ENCODE data around the gene RYR2.
A peak's percentile ranks its signal among the peaks of the same experiment; 100 is the strongest.

Gene RYR2

DNA sequence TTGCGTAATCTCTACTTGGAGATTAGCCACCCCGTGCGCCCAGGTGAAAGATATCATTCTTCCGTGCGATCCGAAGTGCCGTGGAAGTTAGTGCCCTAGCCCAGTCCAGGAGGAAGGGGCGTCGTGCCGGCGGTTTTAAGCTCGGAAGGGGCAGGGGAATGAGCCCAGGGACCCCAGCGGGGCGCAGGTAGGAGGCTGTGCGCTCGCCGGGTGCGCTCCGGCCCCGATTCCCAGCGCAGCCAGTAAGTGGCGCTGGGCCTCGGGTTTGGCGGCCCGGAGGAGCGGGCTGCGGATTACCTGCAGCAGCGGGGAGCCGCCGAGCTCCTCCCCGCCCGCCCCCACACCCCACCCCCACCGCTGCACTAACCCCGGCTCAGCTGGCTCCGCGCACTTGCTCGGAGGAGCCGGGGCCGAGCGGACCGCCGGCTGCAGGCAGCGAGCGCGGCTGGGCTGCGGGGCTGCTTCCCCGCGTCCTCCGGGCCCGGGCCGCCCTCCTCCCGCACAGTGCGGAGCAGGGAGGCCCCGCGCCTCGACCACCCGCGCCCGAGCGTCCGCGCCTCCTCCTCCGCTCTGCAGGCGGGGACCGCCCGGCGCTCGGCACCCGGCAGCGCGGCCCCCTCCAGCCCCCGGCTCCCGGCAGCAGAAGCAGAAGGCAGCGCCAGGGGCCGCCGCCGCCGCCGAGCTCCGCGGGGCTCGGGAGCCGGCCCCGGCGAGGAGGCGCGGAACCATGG is at the start of gene RYR2:
Gene RYR2 (plus strand): TSS at position 390 of the 731 bp plus-strand sequence. CDS start 338 bp downstream, at position 728.
- Histone ChIP-seq H3K4me3 (peak within 1 kb of the TSS; percentile 87), H3K27ac (peak within 1 kb of the TSS; percentile 87 to 91)
- DNase-seq (ENCODE audit: low spot score), result no peak
- TF ChIP-seq, protein P1, sequence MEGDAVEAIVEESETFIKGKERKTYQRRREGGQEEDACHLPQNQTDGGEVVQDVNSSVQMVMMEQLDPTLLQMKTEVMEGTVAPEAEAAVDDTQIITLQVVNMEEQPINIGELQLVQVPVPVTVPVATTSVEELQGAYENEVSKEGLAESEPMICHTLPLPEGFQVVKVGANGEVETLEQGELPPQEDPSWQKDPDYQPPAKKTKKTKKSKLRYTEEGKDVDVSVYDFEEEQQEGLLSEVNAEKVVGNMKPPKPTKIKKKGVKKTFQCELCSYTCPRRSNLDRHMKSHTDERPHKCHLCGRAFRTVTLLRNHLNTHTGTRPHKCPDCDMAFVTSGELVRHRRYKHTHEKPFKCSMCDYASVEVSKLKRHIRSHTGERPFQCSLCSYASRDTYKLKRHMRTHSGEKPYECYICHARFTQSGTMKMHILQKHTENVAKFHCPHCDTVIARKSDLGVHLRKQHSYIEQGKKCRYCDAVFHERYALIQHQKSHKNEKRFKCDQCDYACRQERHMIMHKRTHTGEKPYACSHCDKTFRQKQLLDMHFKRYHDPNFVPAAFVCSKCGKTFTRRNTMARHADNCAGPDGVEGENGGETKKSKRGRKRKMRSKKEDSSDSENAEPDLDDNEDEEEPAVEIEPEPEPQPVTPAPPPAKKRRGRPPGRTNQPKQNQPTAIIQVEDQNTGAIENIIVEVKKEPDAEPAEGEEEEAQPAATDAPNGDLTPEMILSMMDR (IDR thresholded peaks at IDR 0.05), result peak; percentile 60

DNA sequence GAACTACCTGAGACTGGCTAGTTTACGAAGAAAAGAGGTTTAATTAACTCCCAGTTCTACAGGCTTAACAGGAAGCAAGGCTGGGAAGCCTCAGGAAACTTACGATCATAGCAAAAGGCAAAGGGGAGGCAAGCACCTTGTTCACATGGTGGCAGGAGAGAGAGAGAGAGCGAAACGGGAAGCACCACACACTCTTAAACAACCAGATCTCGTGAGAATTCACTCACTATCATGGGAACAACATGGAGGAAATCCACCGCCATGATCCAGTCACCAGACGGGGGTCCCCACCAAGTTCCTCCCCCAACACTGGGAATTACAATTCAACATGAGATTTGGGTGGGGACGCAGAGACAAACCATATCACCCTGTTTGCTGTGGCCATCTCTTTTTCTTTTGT is 49.5 kb upstream of the RYR2 start:
- DNase-seq (ENCODE audit: low spot score), result no peak
- Histone ChIP-seq H3K4me3 (no peak overlapping the region), H3K27ac (no peak overlapping the region)
- TF ChIP-seq, protein P1 (IDR thresholded peaks at IDR 0.05), result no peak

DNA sequence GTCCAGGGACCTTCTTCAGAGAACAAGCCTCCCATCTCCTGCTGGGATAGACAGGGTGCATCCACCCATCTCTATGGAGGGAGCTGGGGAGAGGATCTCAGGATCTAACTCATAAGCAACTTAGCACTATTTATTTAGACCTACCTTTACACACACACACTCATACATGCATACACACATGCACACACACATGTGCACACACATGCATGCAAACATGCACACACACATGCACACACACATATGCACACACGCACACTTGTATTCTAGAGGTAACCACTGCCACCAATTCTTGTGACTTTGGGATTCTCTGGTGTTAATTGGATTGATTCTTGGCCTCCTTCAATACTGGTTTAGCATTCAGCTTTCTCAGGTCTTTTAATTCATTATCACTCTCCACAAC is 47.5 kb upstream of the RYR2 start:
- Histone ChIP-seq H3K27ac (no peak overlapping the region), H3K4me3 (no peak overlapping the region)
- TF ChIP-seq, protein P1 (IDR thresholded peaks at IDR 0.05), result no peak
- DNase-seq (ENCODE audit: low spot score), result no peak

DNA sequence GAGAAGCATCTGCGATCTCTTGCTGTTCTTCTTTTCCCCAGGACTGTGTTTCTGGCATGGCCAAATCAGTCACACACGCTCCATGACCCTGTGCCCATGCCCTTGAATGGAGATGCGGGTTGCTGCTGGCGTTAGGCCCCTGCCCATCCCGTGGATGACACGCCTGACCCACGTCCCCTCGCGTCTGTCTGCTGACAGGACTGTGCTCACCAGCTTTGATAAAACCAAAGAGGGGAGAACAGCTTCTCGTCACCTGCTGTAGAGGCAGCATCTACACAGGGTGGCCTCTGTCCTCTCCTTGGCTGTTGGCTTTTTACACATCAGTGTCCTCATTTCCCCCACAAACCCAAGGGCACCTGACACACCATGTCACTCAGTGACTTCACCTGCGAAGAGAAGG is 44.6 kb upstream of the RYR2 start:
- Histone ChIP-seq H3K4me3 (no peak overlapping the region), H3K27ac (no peak overlapping the region)
- TF ChIP-seq, protein P1 (IDR thresholded peaks at IDR 0.05), result no peak
- no peak for DNase-seq (ENCODE audit: low spot score)

DNA sequence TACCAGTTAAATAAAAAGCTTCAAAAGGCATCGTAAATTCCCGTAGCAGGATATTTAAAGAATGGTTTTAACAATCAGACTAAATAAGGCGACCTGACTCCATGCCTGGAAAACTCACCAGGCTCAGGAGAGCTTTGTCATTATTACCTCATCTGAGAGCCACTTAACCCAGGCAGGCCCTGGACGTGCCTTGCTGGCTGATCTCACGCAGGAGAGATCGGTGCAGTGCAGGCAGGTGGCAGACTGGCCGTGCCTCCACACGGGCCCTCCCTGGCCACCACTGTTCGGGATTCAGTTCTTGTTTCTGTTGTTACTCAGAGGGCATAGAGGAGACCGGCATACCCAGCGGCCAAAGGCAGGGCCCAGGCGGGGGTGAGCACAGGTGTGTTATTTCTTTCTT is 44.1 kb upstream of the RYR2 start:
- TF ChIP-seq, protein P1 (IDR thresholded peaks at IDR 0.05), result no peak
- H3K27ac ChIP-seq, result no peak overlapping the region
- no peak overlapping the region for H3K4me3 ChIP-seq
- no peak for DNase-seq (ENCODE audit: low spot score)

DNA sequence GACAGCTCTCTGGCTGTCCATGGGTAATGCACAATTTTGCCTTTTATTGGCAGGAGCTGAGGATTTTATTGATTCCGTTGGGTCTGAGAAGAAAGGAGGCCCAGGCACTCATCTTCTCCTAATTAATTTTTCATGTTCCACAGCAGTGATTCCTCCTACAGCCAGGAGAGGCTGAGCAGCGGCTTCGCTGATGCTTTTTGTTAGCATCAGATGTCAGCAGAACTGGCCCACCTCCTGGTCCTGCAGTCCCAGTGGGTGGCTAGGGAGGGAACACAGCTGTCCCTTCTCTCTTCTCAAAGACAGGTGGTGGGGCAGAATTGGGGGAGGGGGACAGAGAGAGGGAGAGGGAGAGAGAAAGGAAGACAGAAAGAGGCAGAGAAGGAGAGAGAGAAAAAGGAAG is 43.4 kb upstream of the RYR2 start:
- TF ChIP-seq, protein P1 (IDR thresholded peaks at IDR 0.05), result no peak
- H3K27ac ChIP-seq, result no peak overlapping the region
- no peak for DNase-seq (ENCODE audit: low spot score)
- H3K4me3 ChIP-seq, result no peak overlapping the region

DNA sequence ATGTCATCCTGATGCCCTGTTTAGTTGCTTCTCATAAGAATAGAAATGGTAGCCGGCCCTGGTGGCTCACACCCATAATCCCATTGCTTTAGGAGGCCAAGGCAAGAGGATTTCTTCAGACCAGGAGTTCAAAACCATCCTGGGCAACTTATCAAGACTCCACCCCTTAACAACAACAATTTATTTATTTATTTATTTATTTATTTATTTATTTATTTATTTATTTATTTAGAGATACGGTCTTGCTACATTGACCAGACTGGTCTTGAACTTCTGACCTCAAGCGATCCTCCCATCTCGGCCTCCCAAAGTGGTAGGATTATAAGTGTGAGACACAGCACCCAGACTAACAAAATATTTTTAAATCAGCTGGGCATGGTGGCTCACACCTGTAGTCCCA is 41.8 kb upstream of the RYR2 start:
- no peak overlapping the region for H3K27ac ChIP-seq
- no peak for DNase-seq (ENCODE audit: low spot score)
- H3K4me3 ChIP-seq, result no peak overlapping the region
- TF ChIP-seq, protein P1 (IDR thresholded peaks at IDR 0.05), result no peak
